SW480 (cell line): ENCODE results near the gene PSTPIP1.

Experiments
- DNase-seq: peaks from one replicate; pipeline ENCODE4 v3.0.0-alpha.2; 2016; ENCODE audit warnings: low spot score

Gene PSTPIP1

DNA sequence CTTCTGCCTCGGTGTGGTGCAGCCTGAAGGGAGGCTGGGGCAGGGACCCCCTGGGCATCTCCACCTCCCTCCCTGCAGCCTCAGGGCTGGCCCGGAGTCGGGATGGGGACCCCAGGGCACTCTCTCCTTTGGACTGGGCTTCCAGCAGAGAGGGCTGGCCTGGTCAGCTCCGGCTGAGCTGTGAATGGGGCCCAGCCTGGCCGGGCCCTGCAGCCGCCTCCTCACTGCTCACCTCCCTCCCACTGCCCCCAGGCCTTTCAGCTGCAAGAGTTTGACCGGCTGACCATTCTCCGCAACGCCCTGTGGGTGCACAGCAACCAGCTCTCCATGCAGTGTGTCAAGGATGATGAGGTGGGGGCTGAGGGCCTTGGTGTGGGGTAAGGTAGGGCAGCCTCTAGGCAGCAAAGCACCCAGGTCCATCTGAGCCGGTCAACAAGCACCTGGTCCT, 36.0 kb downstream of the PSTPIP1 start:
- no peak for DNase-seq

DNA sequence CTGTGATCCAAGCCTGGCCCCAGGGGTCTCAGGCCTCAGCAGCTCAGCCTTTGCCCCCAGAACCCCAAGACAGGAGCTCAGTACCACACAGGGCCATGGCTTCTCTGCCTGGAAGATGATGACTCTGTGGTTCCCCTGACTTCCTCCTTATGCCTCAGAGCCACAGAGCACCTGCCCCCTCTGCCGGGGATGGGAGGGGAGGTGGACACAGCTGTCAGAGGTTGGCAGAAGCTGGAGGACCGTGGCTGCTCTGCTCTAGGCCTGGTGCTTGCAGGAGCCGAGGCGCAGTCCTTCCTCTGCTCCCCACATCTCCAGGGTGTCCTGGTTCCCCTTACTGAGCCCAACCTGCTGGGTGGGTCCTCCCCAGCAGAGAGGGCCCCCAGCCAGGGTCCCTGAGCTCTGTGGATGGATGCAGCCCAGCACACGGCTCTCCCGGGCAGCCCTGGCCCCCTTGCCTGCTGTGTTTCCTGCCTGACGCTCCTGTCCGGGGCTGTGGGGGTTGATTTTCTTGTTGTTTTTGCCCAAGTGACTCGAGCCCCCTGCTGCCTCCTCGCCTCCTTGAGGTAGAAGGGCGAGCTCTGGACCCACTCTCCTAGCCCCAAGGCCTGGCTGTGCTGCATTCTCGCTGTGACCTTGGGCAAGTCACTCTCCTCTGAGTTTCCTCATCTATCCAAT, 36.6 kb downstream of the PSTPIP1 start:
- no peak for DNase-seq

- DNase-seq = no peak
These were observed 37.2 kb downstream of the PSTPIP1 start for GRCh38 chr15:77032052-77032646.

GRCh38 chr15:77032647-77033416, 37.9 kb downstream of the PSTPIP1 start:
- DNase-seq = no peak

DNA sequence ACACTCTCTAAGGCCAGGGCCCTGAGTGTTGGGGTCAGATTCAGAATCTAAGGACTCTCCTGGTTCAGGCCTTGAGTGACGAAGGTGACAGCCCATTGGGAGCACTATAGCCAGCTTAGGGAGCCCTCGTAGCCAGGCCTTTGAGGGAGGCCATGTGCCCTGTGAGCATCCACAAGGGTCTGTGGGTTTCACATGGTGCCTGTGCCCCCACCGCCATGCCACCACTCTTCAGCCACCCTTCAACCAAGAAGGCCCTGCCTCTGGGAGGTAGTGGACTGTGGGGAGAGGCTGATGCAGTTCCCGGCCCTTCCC, 38.4 kb downstream of the PSTPIP1 start:
- no peak for DNase-seq

- DNase-seq = no peak
These were observed 39.1 kb downstream of the PSTPIP1 start for GRCh38 chr15:77033729-77034671.

GRCh38 chr15:77034695-77035489, 40.0 kb downstream of the PSTPIP1 start:
- no peak for DNase-seq

GRCh38 chr15:77035584-77035983, 40.7 kb downstream of the PSTPIP1 start:
- no peak for DNase-seq

GRCh38 chr15:77035999-77036471, 41.1 kb downstream of the PSTPIP1 start:
- DNase-seq = no peak

DNA sequence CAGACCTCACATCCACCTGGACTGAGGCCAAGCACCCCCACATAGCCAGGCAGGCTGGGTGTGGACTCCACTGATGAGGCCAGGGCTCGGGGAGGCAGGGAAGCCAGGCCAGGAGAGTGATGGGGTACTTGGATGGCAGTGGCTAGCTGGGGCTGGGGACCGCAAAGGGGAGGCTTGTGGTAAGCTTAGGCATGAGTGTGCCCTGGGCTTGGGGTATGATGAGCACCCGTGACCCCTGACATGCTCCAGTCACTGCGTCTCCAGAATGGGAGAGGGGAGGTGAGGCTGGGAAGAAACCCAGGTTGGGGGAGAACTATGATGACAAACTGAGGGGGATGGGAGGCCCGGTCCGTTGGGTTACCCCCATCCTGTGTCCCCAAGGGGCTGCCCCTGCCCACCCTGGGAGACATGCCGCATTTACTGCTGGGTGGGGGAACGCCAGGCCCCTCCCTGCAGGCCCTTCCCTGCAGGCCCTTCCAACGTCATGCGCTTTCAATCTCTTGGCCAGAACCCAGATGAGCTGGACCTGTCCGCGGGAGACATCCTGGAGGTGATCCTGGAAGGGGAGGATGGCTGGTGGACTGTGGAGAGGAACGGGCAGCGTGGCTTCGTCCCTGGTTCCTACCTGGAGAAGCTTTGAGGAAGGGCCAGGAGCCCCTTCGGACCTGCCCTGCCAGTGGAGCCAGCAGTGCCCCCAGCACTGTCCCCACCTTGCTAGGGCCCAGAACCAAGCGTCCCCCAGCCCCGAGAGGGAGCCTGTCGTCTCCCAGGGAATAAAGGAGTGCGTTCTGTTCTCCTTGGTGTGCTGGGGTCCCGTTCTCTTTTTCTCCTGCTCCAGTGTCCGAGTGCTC, 41.8 kb downstream of the PSTPIP1 start:
- DNase-seq = no peak

DNA sequence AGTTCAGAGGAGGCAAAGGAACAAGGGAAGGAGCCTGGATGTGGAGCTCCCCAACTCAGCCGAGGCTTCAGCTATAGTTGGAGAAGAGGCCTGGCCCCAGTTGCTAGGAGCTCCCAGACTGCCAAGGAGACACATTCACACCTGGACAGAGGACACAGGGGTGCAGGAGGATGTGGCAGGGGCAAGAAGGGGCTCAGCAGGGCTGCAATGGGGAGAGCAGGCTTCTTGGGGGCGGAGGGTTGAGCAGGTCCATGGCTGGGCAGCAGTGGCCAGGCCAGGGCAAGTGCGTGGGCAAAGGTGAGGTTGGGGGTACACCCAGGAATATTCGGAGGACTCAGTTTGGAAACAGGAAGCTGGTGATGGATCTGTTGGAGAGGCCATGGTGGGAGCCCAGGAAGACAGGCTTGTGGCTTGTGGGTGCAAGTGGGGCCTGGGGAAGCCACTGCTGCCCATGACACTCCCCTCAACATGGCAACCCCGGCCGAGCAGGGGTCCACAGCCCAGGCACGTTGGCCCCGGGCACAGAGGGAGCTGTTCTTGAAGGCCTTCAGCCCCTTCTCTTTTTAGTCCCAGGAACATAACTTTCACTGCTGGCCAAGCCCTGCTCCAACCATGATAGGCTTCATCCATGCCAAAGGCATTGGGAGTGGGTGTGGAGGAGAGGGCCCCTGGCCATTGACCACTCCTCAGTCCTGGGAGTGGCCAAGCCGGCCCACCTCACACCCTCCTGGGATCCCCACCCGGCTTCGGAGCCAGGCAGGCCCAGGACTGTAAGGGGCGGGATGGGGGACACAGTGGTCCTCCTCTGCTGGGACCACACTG, 42.7 kb downstream of the PSTPIP1 start:
- no peak for DNase-seq

DNA sequence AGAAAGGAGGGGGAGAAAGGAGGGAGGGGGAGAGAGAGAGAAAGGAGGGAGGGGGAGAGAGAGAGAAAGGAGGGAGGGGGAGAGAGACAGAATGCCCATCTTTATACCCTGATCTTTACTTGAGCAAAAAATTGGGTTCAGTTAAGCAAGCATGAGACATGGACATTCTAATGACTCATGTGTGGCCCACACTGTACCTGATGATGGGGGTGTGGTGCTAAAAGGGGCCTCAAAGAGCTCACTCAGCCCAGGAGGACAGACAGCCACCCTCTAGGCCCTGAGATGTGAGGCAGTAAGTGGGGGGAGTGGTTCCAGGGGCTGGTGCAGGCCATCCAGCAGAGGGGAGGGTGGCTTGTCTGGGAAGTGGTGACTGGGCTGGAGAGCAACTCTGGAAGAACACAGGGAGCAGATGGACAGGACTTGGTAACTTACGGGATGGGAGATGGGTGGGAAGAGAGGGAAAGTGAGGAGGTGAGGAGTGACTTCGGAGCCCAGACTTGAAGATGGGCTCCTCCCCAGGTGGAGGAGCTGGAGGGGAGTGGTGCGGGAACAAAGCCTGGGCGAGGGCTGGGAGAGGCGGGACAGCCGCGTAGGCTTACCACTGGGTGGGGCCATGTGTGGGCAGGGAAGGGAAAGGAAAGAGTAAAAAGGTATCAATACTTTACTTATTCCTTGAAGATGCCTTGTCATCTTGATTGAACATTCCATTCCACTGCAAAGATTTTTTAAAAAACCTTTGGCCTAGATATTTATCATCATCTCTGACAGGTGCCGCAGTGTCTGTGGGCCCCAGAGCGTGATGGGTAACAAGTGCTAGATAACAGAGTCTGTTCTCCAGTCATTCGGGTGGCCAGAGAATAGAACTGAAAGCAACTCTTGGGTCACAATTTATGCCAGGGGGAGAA, 43.6 kb downstream of the PSTPIP1 start:
- no peak for DNase-seq

DNA sequence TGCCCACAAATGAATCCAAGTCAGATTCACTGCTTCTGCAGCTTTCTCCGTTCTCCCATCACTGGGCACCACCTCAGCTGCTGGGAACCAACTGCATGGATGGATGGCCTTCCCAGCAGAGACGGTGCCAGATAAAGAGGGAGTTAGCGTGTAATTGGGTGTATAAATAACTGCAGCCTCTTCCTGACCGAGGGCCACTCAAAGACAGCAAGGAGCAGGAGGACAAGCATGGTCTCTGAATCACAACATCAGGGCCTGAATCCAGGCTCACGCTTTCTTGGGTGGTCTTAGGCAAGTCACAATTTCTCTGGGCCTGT, 44.2 kb downstream of the PSTPIP1 start:
- DNase-seq = no peak

GRCh38 chr15:77039848-77040247, 44.9 kb downstream of the PSTPIP1 start:
- DNase-seq = no peak

GRCh38 chr15:77040673-77041072, 45.7 kb downstream of the PSTPIP1 start:
- DNase-seq = no peak

DNA sequence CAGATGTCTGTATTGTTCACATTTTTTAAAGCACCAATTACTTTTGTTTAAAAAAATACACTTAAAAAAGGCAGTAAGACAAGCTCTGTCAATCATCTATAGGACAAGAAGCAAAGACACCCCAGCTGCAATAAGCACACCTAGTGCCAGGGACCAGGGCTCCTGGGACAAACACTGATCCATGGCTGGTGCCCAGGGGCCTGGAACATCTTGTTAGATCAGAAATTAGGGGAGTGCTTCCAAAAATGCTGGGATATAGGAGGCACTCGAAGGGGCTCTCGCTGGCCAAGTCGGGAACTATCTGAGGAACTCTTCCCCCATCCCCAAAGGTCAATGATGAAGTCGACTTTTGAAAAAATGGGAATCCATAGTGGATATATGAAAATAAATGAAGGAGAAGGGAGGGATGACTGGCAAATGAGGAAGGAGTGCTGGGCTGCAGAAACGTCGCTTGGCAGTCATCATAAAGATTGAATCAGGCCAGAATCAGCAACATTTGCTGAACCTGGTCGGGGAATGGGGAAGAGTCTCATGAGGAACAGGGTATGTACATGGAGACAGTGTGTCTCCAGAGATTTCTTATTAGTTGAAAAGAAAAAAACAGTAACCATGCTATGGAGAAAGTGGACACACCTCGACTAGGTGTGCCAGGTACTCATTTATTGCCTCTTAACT, 47.5 kb downstream of the PSTPIP1 start:
- DNase-seq = no peak

DNA sequence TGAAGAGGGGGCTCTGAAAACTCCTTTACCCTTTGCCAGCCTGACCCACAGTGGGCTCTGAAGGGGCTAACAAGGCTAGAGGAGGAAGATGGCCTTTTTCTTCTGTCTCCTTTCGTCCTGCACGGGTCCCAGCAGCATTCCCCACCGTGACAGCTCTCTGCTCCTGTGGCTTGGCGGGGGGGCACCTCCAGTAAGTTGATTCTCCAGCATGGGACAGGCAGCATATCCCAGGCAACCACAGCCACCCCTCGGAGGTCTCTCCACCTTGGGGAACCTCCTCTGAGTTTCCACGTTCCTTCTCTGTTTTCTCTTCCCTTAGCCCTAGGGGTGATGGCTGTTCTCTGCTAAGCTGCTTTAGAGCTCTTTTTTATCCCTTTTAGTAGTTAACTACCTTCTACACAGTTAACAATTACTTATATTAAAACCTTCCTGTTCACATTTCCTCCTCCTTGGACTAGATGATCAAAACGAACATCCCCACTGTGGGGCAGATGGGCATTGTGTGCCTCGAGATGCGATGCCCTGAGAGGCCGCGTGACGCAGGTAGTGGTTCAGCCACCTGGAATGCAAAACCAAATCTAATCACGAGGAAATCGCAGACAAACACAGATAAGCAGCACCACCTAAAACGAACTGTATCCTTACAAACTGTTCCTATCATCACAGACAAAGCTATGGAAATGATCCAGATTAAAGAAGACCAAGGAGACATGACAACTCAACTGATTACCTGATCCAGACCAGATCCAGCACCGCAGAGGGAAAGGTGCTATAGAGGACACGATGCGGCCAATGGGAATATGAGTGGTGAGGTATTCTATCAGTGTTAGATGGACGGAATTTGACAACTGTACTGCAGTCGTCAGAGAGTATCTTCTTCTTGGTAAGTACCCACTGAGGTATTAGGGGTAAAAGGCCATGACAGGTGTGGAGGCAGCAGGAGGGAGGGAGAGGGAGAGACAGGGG, 48.3 kb downstream of the PSTPIP1 start:
- DNase-seq = no peak
